Type B pancreatic cell (in vitro differentiated cells): ENCODE results near the gene CD101. TPM values are rescaled to one million over a fixed set of nuclear protein-coding genes. Genes with fewer than 3 reads are reported as not detected.

Experiments used
- DNase-seq: peaks from one replicate; pipeline ENCODE4 v3.0.0; 2021; ENCODE audit warnings: mixed read lengths; ENCODE audit not compliant: unreplicated experiment; ENCODE audit errors: extremely low spot score
- H3K27ac Mint-ChIP-seq: 2 replicates; pipeline ENCODE4 v1.8.0; 2021; ENCODE audit warnings: mild to moderate bottlenecking, mixed read lengths
- H3K27me3 Mint-ChIP-seq: 2 replicates; pipeline ENCODE4 v1.8.0; 2021; ENCODE audit warnings: mixed read lengths
- H3K36me3 Mint-ChIP-seq: 2 replicates; pipeline ENCODE4 v1.8.0; 2021; ENCODE audit warnings: mixed read lengths
- H3K4me1 Mint-ChIP-seq: one replicate; pipeline ENCODE4 v1.8.0; 2021; ENCODE audit warnings: mixed read lengths; ENCODE audit not compliant: unreplicated experiment
- H3K4me3 Mint-ChIP-seq: 2 replicates; pipeline ENCODE4 v1.8.0; 2021; ENCODE audit warnings: mild to moderate bottlenecking, mixed read lengths
- H3K9me3 Mint-ChIP-seq: 2 replicates; pipeline ENCODE4 v1.8.0; 2021; ENCODE audit warnings: mixed read lengths
- CTCF ChIP-seq: fragments of 200-600 bp; sonication (generic); conservative IDR thresholded peaks from 2 replicates; pipeline ENCODE4 v1.5.0; 2021; ENCODE audit warnings: antibody characterized with exemption, mild to moderate bottlenecking
- total RNA-seq: library from RNA; stranded (reverse); gene quantifications from 2 replicates; pipeline ENCODE4 v1.2.1, GENCODE V29; 2021; ENCODE audit warnings: low replicate concordance

CD101 gene
- total RNA-seq, 1 donor from 2014 or later: 4.4 TPM

- no peak for TF ChIP-seq CTCF
- no peak overlapping the region for H3K27ac Mint-ChIP-seq
- H3K9me3 Mint-ChIP-seq: peaks cover 5% of the 10 kb centered on the region
- peaks cover 12% of the 10 kb centered on the region for H3K4me1 Mint-ChIP-seq
- H3K27me3 Mint-ChIP-seq: no peaks in the 10 kb centered on the region
- H3K36me3 Mint-ChIP-seq: no peaks in the 10 kb centered on the region
- no peak for DNase-seq
- H3K4me3 Mint-ChIP-seq: no peak overlapping the region
These were observed 45.2 kb downstream of the CD101 start for GRCh38 chr1:117046781-117047180.

GRCh38 chr1:117047271-117047670 lies 45.7 kb downstream of the CD101 start:
- Mint-ChIP-seq H3K36me3 (no peaks in the 10 kb centered on the region), H3K27me3 (no peaks in the 10 kb centered on the region), H3K4me1 (peaks cover 12% of the 10 kb centered on the region), H3K9me3 (peaks cover 5% of the 10 kb centered on the region), H3K27ac (no peak overlapping the region), H3K4me3 (no peak overlapping the region)
- no peak for TF ChIP-seq CTCF
- no peak for DNase-seq

- Mint-ChIP-seq H3K4me1 (peaks cover 12% of the 10 kb centered on the region), H3K36me3 (no peaks in the 10 kb centered on the region), H3K9me3 (no peaks in the 10 kb centered on the region), H3K27me3 (no peaks in the 10 kb centered on the region), H3K27ac (no peak overlapping the region), H3K4me3 (no peak overlapping the region)
- no peak for TF ChIP-seq CTCF
- DNase-seq: no peak
These were observed 48.3 kb downstream of the CD101 start for GRCh38 chr1:117049857-117050256.

GRCh38 chr1:117051224-117052064 lies 49.9 kb downstream of the CD101 start:
- Mint-ChIP-seq H3K36me3 (no peaks in the 10 kb centered on the region), H3K4me1 (peaks cover 9% of the 10 kb centered on the region), H3K27ac (peak overlapping the region; percentile 79), H3K9me3 (no peaks in the 10 kb centered on the region), H3K27me3 (no peaks in the 10 kb centered on the region), H3K4me3 (peak overlapping the region; percentile 48)
- TF ChIP-seq CTCF: no peak
- DNase-seq: no peak

- Mint-ChIP-seq H3K4me1 (peaks cover 10% of the 10 kb centered on the region), H3K27me3 (no peaks in the 10 kb centered on the region)
These were observed 52.5 kb downstream of the CD101 start for GRCh38 chr1:117054068-117054467.

More at GRCh38 chr1:117054068-117054467, 52.5 kb downstream of the CD101 start:
- Mint-ChIP-seq H3K4me3 (no peak overlapping the region), H3K36me3 (no peaks in the 10 kb centered on the region), H3K27ac (no peak overlapping the region), H3K9me3 (no peaks in the 10 kb centered on the region)
- no peak for TF ChIP-seq CTCF
- no peak for DNase-seq
